Fibroblast of villous mesenchyme (primary cell): ENCODE measurements around the gene DEFB119. TPM values are rescaled to one million over a fixed set of nuclear protein-coding genes. Genes with fewer than 3 reads are reported as not detected.
"Not testable (repeated sequence)": the region's sequence is repeated elsewhere in the genome, so short reads cannot be mapped to it uniquely, and the experiment has no call there.

Experiments
- DNase-seq: peaks from one replicate; pipeline ENCODE4 v3.0.0-alpha.2; 2010; ENCODE audit warnings: low read depth
- H3K4me3 ChIP-seq: 2 replicates; pipeline ENCODE4 v1.5.1; 2011; ENCODE audit warnings: low read depth, mild to moderate bottlenecking, low read length
- CTCF ChIP-seq: IDR thresholded peaks from 2 replicates; pipeline ENCODE4 v1.5.1; 2012; ENCODE audit warnings: low read depth, mild to moderate bottlenecking, low read length; ENCODE audit not compliant: insufficient read depth
- total RNA-seq: library from RNA; depleted of rRNA; stranded (reverse); fragments of >200 nt; gene quantifications from 2 replicates; pipeline ENCODE4 v1.2.3, GENCODE V29; 2012

The DEFB119 gene
- not detected in 2 replicates for total RNA-seq

- H3K4me3 ChIP-seq, result no peak within 1 kb of the TSS
- no peak for TF ChIP-seq CTCF
- DNase-seq, result no peak
Observed at GRCh38 chr20:31390490-31390889, at the start of gene DEFB119. TSS of gene DEFB119 (minus strand) at chr20:31390590. CDS start at chr20:31390483, 107 bp downstream.

GRCh38 chr20:31430568-31431115 lies 40.3 kb upstream of the DEFB119 start:
- TF ChIP-seq CTCF, result no peak
- no peak overlapping the region for H3K4me3 ChIP-seq
- DNase-seq, result no peak

GRCh38 chr20:31427576-31427975 lies 37.2 kb upstream of the DEFB119 start:
- not testable (repeated sequence) for H3K4me3 ChIP-seq

GRCh38 chr20:31426891-31427551 lies 36.6 kb upstream of the DEFB119 start:
- not testable (repeated sequence) for H3K4me3 ChIP-seq, DNase-seq

More at GRCh38 chr20:31427576-31427975, 37.2 kb upstream of the DEFB119 start:
- not testable (repeated sequence) for DNase-seq

GRCh38 chr20:31425797-31426196 lies 35.4 kb upstream of the DEFB119 start:
- TF ChIP-seq CTCF, result no peak
- no peak overlapping the region for H3K4me3 ChIP-seq
- DNase-seq, result no peak

GRCh38 chr20:31418307-31418706 lies 27.9 kb upstream of the DEFB119 start:
- DNase-seq, result no peak
- H3K4me3 ChIP-seq, result no peak overlapping the region
- TF ChIP-seq CTCF, result no peak

- no peak for TF ChIP-seq CTCF
Observed at GRCh38 chr20:31415653-31416052, 25.3 kb upstream of the DEFB119 start.

GRCh38 chr20:31414381-31414780 lies 24.0 kb upstream of the DEFB119 start:
- DNase-seq, result no peak
- H3K4me3 ChIP-seq, result no peak overlapping the region
- no peak for TF ChIP-seq CTCF

More at GRCh38 chr20:31415653-31416052, 25.3 kb upstream of the DEFB119 start:
- H3K4me3 ChIP-seq, result no peak overlapping the region
- no peak for DNase-seq
